Measurements from ENCODE around the gene SCYGR8.
"Not testable (repeated sequence)": the region's sequence is repeated elsewhere in the genome, so short reads cannot be mapped to it uniquely, and the experiment has no call there.

The SCYGR8 gene, protein sequence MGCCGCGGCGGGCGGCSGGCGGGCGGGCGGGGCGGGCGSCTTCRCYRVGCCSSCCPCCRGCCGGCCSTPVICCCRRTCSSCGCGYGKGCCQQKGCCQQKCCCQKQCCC

DNA sequence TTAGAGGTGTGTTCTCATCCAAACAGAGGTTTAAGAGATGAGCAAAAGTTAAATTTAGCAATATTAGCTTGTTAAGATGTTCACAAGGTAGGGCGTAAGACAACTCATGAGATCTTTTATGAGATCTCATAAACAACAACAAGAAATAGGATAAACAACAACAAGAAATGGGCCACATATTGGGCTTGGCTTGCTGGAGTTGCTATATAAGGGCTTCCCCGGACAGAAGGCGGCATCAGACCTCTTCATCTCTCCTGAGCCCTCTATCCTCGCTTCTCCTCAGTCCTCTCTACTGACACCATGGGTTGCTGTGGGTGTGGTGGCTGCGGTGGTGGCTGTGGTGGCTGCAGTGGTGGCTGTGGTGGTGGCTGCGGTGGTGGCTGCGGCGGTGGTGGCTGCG is at the start of gene SCYGR8:
Gene SCYGR8 (plus strand): TSS at position 301 of the 400 bp plus-strand sequence. CDS start 0 bp downstream, at position 301.
- no peak for DNase-seq

DNA sequence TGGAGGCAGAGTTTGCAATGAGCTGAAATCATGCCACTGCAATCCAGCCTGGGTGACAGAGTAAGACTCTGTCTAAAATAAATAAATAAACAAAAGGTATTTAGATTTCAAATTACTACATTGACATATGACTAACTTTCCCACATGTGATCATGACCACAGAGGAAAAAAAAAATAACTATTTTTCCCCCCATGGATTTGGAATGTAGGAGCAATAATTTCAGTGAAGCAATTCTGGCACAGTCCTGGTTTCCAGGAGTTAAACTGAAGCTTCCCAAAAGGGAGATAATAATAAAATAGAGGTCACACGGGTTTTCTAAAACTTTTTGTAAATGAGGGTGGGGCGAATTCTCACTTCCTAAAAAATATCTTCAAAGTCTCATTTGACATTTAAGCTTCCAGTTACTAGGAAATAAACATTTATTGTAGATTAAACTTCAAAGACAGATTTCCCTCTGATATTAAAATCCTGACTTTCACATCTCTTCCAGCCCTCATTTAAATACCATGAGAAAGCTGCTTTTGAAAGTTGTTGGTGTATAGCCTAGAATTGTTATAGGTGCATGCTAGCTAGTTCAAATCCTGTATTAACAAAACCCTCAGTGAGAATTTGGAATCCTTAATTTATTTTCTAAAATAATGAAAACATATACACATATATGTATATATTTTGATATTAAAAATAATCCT is 48.6 kb upstream of the SCYGR8 start:
- DNase-seq: no peak

DNA sequence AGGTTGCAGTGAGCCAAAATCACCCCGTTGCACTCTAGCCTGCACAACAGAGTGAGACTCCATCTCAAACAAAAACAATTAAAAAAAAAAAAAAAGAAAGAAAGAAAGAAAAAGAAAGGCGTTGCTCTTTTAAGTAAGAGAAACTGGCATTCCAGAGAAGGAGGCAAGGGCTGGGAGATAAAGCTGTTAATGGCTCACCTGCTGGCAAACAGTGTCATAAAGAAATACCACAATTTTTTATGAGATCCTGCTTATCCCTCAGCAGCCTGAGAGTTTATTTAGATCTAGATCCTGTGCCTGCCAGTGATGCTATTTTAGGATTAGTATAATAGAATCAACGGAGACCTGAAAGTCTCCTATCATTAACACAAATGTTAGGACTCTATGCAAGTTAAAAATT is 44.1 kb upstream of the SCYGR8 start:
- no peak for DNase-seq

DNA sequence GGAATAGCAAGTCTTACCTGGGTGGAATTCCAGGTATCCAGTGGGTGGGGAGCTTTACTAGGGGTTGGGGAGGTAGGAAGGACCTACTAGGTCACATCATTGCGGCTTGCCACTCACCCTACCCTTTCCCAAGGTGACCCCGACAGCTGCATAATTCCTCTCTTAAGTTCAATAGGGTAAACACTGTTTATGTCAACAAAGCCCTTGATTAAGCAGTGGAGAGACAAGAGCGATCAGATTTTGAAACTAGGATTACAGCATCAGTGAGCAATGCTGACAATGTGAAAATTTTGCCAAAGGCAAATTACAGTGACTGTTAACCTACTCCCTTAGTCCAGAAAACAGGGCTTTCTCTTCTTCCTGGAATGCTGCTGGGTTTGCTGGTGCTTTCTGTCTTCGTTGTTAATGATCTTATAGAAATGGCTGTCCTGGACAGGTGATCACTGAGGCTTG is 42.4 kb upstream of the SCYGR8 start:
- no peak for DNase-seq

DNA sequence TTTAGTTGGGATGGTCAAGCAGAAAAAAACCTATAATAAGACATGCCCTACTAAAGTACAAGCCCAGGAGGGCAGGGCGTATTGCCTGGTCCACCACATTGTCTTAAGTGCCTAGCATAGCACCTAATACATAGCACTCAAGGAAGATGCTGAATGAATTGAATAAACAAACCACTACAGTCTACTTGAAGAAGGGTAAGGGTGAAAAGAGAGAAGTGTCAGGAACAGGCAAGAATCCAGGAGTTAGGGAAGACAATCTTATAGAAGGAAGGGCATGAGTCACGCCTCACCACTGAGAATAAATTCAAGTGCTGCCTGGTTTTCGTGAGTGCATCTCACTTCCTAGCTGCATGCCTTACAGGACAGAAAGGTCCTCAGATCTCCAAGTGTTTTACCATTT is 41.7 kb upstream of the SCYGR8 start:
- DNase-seq: no peak

DNA sequence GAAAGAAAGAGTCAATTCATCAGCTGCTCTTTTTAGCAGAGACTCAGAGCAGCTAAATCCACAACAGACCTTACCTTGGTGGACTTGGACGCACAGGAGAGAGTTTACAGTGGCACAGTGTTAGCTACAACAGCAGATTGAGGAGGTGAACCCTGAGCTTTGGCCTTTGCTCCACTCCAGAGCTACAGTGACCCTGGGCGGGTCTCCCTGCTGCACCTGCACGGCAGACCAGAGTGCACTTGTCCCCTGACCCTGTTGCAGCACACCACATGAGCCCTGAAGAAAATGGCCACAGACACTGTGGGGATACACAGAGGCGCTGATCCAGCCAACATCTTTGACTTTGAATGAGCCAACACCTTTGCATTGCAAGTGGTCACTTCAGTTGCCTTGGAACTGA is 38.8 kb upstream of the SCYGR8 start:
- no peak for DNase-seq

DNA sequence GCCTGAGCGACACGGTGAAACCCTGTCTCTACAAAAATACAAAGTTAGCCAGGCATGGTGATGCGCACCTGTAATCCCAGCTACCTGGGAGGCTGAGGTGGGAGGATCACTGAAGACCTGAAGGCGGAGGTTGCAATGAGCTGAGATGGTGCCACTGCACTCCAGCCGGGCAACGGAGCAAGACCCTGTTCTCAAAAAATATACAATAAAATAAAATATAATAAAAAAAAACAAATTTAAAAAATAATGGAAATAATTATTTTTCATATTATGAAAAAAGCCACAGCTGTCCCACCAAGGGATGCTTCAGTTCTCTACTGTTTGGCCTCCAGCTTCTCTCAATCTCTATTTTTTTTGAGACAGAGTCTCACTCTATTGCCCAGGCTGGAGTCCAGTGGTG is 38.3 kb upstream of the SCYGR8 start:
- DNase-seq: no peak

DNA sequence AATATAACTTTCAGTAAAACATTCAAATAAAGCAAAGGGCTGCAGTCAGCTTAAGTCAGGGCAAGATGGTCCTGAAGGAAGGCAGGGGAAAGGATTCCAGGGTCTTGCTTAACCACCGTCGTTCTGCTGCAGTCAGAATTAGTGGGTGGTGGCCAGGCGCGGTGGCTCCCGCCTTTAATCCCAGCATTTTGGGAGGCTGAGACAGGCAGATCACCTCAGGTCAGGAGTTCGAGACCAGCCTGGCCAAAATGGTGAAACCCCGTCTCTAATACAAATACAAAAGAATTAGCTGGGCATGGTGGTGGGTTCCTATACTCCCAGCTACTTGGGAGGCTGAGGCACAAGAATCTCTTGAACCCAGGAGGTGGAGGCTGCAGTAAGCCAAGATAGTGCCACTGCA is 34.7 kb upstream of the SCYGR8 start:
- DNase-seq: no peak

DNA sequence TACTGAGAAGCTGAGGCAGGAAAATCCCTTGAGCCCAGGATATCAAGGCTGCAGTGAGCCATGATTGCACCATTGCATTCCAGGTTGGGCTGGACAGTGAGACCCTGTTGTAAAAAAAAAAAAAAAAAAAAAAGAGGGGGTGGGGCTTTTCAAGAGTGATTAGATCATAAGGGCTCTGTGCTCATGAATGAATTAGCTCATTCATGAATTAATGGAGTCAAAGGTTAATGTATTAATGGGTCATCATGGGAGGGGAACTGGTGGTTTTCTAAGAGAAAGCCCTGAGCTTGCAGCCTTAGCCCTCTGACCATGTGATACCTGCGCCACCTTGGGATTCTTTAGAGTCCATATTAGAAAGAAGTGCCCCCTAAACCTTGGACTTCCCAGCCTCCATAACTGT is 32.4 kb upstream of the SCYGR8 start:
- DNase-seq: no peak

DNA sequence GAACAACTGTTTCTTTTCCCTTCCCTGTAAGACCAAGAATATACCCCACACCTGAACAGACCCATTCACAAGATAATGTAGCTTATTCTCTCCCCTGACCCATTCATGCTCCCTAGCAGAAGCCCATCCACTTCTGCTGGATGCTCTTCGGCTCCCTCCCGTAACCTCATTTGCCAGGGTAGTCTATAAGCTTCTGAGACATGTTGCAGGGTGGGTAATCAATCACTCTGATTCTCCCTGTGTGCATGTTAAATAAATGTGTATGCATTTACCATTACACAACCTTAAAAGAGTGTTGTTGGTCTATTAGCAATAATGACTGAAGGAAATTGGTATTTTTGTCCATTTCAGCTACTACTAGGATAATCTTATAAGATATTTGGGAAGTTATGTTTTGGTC is 29.2 kb upstream of the SCYGR8 start:
- no peak for DNase-seq

DNA sequence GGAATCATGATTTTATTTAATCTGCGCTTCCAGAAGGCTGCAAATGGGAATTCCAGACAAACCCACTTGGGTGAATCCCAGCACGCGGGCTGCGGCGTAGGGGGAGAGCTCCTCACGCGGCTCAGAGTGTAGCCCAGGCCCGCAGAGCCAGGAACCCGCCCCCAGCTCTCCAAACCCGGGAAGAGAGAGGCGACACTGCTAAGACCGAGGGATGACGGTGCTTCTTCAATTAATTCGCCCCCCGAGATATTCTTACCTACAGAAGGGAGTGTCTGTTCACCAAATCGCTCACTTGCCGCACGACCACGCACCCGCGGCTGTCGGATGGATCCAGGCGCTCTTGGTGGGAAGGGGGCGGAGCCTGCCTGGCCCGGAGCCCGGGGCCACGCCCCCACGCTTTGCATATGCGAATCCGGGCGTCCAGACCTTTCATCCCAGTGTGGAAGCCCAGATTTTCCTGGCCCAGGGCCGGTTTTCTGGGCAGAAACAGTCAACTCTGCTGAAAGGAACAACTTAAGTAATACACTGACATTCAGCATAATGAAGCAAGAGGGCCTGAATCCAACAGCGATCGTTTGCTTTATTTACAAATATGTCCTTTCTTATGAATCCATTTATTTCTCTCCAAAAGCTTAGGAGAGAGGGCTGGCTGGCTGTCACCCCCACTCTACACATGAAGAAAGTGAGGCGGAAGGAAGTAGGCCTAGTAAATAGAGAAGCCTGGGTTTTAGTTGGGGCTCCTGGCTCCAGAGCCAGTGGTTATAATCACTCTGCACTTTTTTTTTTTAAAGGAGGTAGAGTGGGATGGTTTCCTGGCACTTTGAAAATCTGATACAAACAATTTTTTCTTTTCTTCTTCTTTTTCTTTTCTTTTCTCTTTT is 27.8 kb upstream of the SCYGR8 start, which contains the start of gene SLC19A3:
Gene SLC19A3 (minus strand): TSS at position 342 of the 881 bp plus-strand sequence. CDS start 15,710 bp downstream, outside the sequence.
- DNase-seq: peak; percentile 4 to 39

DNA sequence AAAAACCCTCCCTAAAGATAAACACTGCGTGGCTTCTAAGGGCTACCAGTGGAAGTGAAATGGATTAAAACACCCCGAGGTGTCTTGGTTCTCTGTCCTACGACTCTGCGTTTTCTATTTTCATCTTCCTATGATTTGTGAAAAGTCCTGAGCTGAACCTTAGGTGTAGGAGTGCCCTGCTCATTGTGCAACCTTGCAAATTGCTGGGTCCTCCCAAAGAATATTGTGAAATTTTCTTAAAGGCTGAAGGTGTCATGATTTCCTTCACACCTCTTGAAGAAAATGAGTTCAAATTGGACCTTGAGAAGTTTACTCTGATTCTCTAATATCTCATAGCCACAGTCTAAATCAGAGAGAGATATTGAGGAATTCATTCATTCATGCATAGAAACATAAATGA is 26.1 kb upstream of the SCYGR8 start:
- DNase-seq: no peak

DNA sequence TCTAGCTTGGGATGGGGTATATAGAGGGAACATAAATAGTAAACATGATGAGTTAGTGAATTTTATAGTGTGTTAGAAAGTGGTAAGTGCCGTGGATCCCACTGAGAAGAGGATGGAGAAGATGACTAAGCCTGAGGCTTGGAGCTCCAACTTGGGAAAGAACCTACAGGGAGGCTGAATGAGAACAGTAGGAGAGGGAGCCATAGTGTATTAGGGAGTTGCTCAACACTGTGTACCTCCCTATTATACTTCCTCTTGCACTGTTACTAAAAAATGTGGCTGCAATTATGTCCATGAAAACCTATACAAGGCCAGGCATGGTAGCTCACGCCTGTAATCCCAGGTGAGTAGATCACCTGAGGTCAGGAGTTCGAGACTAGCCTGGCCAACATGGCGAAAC is 25.0 kb upstream of the SCYGR8 start:
- DNase-seq: no peak

DNA sequence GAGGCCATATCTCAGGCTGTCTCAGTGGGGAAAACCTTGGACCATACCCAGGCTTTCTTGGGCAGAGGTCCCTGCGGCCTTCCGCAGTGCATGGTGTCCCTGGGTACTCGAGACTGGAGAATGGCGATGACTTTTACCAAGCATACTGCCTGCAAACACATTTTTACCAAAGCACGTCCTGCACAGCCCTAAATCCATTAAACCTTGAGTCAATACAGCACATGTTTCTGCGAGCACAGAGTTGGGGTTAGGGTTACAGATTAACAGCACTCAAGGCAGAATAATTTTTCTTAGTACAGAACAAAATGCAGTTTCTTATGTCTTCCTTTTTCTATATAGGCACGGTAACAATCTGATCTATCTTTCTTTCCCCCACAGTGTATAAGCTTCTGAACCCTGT is 22.9 kb upstream of the SCYGR8 start:
- not testable (repeated sequence) for DNase-seq

DNA sequence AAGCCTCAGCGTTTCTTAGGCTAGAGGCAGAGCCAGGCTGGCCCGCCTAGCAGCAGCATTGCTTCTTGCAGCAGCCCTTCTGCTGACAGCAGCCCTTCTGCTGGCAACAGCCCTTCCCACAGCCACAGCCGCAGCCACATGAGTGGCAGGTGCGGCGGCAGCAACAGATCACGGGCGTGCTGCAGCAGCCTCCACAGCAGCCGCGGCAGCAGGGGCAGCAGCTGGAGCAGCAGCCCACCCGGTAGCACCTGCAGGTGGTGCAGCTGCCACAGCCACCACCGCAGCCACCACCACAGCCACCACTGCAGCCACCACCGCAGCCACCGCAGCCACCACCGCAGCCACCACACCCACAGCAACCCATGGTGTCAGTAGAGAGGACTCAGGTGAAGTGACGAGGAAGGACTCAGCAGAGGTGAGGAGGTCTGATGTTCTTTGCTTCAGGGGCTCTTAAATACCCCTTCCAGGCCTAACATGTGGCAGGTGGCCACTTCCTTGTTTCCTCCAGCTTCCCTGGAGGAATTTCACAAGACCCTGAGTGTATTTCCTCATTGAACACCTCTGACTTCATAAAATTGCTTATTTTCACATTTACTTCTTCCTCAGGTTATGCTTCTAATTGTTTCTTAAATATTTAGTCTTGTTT is 21.2 kb upstream of the SCYGR8 start, which contains the start of gene SCYGR6:
Gene SCYGR6 (minus strand): TSS at position 364 of the 646 bp plus-strand sequence. CDS start 0 bp downstream, at position 364.
- DNase-seq: no peak

DNA sequence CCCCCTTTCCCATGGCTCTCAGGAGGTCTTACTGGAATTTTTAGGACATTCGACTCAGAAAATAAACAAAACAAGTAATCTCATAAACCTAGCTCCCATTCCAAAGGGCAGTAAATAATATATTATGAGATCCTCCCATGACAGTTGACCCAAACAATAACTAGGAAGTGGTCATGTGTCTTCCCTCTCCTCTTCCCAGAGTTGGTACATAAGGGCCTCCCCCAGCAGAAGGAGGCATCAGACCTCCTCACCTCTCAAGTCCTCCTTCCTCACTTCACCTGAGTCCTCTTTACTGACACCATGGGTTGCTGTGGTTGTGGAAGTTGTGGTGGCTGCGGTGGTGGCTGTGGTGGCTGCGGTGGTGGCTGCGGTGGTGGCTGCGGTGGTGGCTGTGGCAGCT is 17.7 kb upstream of the SCYGR8 start, which contains the start of gene SCYGR7:
Gene SCYGR7 (plus strand): TSS at position 301 of the 400 bp plus-strand sequence. CDS start 0 bp downstream, at position 301.
- DNase-seq: no peak

DNA sequence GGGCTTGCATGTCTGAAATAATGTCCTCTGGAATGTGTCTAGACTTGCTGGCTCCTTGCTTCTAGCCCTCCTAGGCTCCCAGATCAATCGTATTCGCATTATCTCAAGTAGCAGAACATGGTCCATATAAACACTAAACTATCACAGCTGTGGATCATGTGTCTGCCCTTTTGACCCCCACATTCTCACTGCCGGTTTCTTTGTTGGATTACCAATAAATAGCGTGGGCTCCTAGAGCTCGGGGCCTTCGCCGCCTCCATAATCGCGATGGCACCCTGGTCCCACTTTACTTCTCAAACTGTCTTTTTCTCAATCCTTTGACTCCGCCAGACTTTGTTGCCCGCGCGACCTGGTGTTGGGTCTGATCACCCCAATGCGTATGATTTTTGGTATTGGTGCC is 6.3 kb upstream of the SCYGR8 start:
- DNase-seq: no peak

DNA sequence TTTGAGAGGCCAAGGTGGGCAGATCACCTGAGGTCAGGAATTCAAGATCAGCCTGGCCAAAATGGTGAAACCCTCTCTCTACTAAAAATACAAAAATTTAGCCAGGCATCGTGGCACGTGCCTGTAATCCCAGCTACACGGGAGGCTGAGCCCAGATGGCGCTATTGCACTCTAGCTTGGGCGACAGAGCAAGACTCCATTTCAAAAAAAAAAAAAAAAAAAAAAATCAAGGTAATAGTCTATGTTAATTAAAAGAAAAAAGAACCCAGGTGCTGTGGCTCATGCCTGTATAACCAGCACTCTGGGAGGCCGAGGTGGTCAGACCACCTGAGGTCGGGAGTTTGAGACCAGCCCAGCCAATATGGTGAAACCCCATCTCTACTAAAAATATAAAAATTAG is 5.0 kb upstream of the SCYGR8 start:
- not testable (repeated sequence) for DNase-seq

DNA sequence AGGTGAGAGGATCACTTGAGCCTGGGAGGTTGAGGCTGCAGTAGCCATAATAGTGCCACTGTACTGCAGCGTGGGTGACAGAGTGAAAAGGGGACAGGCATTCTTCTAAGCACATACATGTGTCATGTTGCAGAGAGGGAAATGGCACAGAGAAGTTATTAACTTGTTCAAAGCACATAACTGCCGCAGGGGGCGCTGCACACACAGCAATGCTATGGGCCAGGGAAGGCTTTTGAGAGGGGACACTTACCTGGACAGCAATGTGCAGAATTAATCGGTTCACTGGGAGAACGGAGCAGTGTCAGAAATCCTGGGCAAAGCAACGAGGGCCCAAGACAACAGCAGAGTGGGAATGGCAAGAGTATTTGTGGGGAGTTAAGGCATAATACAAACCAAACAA is 2.4 kb downstream of the SCYGR8 start:
- DNase-seq: no peak

DNA sequence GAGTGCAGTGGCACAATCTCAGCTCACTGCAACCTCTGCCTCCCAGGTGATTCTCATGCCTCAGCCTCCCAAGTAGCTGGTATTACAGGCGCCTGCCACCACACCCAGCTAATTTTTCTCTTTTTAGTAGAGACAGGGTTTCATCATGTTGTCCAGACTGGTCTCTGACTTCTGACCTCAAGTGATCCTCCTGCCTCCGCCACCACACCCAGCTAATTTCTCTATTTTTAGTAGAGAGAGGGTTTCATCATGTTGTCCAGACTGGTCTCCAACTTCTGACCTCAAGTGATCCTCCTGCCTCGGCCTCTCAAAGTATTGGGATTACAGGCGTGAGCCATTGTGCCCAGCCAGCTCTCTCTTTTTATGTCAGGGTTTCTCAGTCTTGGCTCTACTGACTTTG is 10.6 kb downstream of the SCYGR8 start:
- not testable (repeated sequence) for DNase-seq

DNA sequence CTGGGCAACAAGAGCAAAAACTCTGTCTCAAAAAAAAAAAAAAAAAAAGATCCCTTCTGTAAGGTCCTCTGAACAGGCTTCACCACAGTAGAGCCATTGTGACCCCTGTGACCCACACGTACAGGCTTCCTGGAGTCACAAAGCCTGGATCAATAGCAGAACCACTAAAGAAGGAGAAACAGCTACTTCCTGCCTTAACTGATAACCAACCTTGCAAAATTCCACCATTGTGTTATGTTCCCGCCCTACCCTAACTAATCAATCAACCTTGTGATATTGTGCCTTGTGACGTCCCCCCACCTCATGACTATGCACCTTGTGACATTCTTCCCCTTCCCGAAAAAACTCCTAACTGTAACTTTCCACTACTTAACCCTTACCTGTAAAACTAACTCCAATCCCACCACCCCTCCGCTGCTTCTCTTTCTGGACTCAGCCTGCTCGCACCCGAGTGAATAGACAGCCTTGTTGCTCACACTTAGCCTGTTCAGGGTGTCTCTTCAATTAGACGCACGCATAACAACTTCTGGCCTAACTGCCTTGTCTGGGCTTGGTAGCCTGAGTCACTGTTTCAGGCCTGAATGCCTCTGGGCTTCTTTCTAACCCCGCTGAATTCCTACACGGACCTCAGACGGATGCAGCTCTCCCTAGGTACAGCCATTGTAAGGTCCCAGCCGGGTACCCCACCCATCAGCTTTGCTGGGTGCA is 13.9 kb downstream of the SCYGR8 start:
- DNase-seq: no peak

DNA sequence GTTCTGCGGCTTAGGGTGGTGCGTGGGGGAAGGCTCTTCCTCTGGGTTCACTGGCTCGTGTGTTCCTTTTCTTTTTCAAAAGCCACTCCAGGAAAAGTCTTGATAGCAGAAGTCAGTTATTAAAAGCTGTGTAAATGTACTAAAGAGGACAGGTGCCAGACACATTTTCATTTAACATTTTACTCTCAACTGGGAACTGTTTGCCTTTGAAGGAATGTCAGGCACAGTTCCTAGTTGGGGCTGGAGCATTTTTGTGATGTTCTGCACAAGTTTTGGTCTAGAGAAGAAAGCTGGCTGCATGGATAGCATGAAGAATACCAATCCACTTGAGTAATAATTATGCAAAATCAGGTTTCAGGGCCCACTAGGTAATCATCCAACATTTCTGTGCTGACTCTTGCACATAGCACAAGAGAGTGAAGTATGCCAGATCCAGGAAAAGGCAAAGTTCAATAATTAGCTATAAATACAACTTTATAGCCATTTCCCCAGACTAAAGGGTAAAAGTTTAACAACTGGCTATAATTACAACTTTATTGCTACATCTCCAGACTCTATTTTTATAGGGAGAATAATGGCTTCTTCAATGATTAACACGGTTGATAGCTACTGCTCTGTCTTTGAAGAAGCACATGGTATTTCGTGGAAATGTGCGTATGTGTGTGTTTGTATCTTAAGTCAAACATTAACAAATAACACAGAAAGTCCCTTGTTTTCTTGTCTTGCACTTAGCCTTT is 16.2 kb downstream of the SCYGR8 start:
- no peak for DNase-seq
